Measurements from ENCODE around the gene TIMM13.

DNA sequence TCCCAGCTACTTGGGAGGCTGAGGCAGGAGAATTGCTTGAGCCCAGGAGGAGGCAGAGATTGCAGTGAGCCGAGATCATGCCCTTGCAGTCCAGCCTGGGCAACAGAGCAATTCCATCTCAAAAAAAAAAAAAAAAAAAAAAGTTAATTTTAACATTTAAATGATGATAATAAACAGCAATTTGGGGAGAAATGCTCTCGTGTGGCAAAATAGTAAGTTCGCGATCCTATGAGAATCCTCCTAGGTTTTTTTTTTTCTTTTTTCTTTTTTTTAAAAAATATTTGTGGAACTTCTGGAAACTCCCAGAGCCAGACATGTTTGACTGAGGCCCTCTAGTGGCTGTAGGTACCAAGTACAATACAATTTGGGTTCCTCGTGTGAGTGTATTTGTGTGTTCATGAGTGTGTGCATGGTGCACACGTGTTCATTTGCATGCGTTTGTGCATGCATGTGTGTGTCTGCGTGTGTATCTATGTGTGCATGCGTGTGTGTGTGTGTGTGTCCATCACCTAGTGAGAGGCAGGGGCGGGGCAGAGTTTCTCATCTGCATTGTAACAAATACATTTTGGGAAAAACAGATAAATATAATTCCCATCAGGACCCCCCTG, 36.2 kb downstream of the TIMM13 start:
- TF ChIP-seq, protein P1, sequence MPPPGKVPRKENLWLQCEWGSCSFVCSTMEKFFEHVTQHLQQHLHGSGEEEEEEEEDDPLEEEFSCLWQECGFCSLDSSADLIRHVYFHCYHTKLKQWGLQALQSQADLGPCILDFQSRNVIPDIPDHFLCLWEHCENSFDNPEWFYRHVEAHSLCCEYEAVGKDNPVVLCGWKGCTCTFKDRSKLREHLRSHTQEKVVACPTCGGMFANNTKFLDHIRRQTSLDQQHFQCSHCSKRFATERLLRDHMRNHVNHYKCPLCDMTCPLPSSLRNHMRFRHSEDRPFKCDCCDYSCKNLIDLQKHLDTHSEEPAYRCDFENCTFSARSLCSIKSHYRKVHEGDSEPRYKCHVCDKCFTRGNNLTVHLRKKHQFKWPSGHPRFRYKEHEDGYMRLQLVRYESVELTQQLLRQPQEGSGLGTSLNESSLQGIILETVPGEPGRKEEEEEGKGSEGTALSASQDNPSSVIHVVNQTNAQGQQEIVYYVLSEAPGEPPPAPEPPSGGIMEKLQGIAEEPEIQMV (tag; conservative IDR thresholded peaks at IDR 0.05; ENCODE audit: low read depth), result no peak
- TF ChIP-seq SMAD3 (CRISPR knock-in tag; conservative IDR thresholded peaks at IDR 0.05) (no peak), CREBBP (IDR thresholded peaks at IDR 0.05; ENCODE audit: low read depth, low read length) (no peak), TCF3 (CRISPR knock-in tag; IDR thresholded peaks at IDR 0.05) (no peak), CHD2 (IDR thresholded peaks at IDR 0.05; ENCODE audit: low read depth, low read length) (no peak), ATF1 (CRISPR knock-in tag; IDR thresholded peaks at IDR 0.05) (no peak), ATF1 (tag; IDR thresholded peaks at IDR 0.05) (no peak), U2AF2 (optimal IDR thresholded peaks at IDR 0.05; ENCODE audit: low read depth, low read length) (no peak)
- TF ChIP-seq, protein P2, sequence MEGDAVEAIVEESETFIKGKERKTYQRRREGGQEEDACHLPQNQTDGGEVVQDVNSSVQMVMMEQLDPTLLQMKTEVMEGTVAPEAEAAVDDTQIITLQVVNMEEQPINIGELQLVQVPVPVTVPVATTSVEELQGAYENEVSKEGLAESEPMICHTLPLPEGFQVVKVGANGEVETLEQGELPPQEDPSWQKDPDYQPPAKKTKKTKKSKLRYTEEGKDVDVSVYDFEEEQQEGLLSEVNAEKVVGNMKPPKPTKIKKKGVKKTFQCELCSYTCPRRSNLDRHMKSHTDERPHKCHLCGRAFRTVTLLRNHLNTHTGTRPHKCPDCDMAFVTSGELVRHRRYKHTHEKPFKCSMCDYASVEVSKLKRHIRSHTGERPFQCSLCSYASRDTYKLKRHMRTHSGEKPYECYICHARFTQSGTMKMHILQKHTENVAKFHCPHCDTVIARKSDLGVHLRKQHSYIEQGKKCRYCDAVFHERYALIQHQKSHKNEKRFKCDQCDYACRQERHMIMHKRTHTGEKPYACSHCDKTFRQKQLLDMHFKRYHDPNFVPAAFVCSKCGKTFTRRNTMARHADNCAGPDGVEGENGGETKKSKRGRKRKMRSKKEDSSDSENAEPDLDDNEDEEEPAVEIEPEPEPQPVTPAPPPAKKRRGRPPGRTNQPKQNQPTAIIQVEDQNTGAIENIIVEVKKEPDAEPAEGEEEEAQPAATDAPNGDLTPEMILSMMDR (IDR thresholded peaks at IDR 0.05 in 2 of 3, conservative IDR thresholded peaks at IDR 0.05 in 1 of 3; ENCODE audit: insufficient read depth in 2 of 3, low read depth in 1 of 3, low read length in 3 of 3), result peak; percentile 69 to 89 (median 78)
- TF ChIP-seq, protein P3, sequence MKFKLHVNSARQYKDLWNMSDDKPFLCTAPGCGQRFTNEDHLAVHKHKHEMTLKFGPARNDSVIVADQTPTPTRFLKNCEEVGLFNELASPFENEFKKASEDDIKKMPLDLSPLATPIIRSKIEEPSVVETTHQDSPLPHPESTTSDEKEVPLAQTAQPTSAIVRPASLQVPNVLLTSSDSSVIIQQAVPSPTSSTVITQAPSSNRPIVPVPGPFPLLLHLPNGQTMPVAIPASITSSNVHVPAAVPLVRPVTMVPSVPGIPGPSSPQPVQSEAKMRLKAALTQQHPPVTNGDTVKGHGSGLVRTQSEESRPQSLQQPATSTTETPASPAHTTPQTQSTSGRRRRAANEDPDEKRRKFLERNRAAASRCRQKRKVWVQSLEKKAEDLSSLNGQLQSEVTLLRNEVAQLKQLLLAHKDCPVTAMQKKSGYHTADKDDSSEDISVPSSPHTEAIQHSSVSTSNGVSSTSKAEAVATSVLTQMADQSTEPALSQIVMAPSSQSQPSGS (CRISPR knock-in tag; IDR thresholded peaks at IDR 0.05), result no peak
- TF ChIP-seq, protein P4, sequence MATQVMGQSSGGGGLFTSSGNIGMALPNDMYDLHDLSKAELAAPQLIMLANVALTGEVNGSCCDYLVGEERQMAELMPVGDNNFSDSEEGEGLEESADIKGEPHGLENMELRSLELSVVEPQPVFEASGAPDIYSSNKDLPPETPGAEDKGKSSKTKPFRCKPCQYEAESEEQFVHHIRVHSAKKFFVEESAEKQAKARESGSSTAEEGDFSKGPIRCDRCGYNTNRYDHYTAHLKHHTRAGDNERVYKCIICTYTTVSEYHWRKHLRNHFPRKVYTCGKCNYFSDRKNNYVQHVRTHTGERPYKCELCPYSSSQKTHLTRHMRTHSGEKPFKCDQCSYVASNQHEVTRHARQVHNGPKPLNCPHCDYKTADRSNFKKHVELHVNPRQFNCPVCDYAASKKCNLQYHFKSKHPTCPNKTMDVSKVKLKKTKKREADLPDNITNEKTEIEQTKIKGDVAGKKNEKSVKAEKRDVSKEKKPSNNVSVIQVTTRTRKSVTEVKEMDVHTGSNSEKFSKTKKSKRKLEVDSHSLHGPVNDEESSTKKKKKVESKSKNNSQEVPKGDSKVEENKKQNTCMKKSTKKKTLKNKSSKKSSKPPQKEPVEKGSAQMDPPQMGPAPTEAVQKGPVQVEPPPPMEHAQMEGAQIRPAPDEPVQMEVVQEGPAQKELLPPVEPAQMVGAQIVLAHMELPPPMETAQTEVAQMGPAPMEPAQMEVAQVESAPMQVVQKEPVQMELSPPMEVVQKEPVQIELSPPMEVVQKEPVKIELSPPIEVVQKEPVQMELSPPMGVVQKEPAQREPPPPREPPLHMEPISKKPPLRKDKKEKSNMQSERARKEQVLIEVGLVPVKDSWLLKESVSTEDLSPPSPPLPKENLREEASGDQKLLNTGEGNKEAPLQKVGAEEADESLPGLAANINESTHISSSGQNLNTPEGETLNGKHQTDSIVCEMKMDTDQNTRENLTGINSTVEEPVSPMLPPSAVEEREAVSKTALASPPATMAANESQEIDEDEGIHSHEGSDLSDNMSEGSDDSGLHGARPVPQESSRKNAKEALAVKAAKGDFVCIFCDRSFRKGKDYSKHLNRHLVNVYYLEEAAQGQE (IDR thresholded peaks at IDR 0.05; ENCODE audit: borderline replicate concordance), result peak; percentile 72; the same call in 1 of the 2 replicates
- TF ChIP-seq, protein P4 (CRISPR knock-in tag; IDR thresholded peaks at IDR 0.05; ENCODE audit: low read depth), result no peak

Data from K562 (cell line).